NT2/D1 (cell line): ENCODE data around the gene ISOC2.

Experiments used
- DNase-seq: peaks from one replicate; pipeline ENCODE4 v3.0.0-alpha.2; 2011; ENCODE audit warnings: low read depth, low spot score
- H3K27me3 ChIP-seq: 2 replicates; pipeline ENCODE4 v1.6.0; 2011; ENCODE audit warnings: mild to moderate bottlenecking; ENCODE audit not compliant: insufficient read length, insufficient read depth
- H3K36me3 ChIP-seq: 2 replicates; pipeline ENCODE4 v1.6.1; 2011; ENCODE audit warnings: mild to moderate bottlenecking, low read length, mixed read lengths; ENCODE audit not compliant: insufficient read depth, insufficient read length
- H3K4me1 ChIP-seq: 2 replicates; pipeline ENCODE4 v1.5.1; 2011; ENCODE audit not compliant: insufficient read depth, insufficient read length
- H3K4me3 ChIP-seq: 2 replicates; pipeline ENCODE4 v1.5.1; 2011; ENCODE audit warnings: low read depth; ENCODE audit not compliant: insufficient read length
- H3K9ac ChIP-seq: 2 replicates; pipeline ENCODE4 v1.6.0; 2011; ENCODE audit warnings: low read depth; ENCODE audit not compliant: insufficient read length
- H3K9me3 ChIP-seq: 2 replicates; pipeline ENCODE4 v1.5.1; 2011; ENCODE audit warnings: mild to moderate bottlenecking, low read length; ENCODE audit not compliant: insufficient read depth
- SUZ12 ChIP-seq: IDR thresholded peaks from 2 replicates; pipeline ENCODE4 v1.6.1; 2011; ENCODE audit not compliant: insufficient read length, insufficient read depth; ENCODE audit errors: extremely low read depth
- YY1 ChIP-seq: IDR thresholded peaks from 2 replicates; pipeline ENCODE4 v1.6.1; 2011; ENCODE audit not compliant: insufficient read length, insufficient read depth
- ZNF274 ChIP-seq: IDR thresholded peaks from 2 replicates; pipeline ENCODE4 v1.6.1; 2011; ENCODE audit warnings: mild to moderate bottlenecking, low read depth, low read length

ISOC2 gene

GRCh38 chr19:55485439-55486011 is 24.1 kb upstream of the ISOC2 start:
- TF ChIP-seq SUZ12 (no peak), ZNF274 (no peak), YY1 (no peak)
- H3K36me3 ChIP-seq, result peaks cover 13% of the 10 kb centered on the region
- H3K9ac ChIP-seq, result peak overlapping the region; percentile 82
- H3K9me3 ChIP-seq, result no peaks in the 10 kb centered on the region
- peak overlapping the region; percentile 64 for H3K4me3 ChIP-seq
- H3K27me3 ChIP-seq, result no peaks in the 10 kb centered on the region
- DNase-seq, result no peak
- peaks cover 14% of the 10 kb centered on the region for H3K4me1 ChIP-seq

GRCh38 chr19:55484593-55485438 is 23.4 kb upstream of the ISOC2 start, which contains the start of gene NAT14:
Gene NAT14 (plus strand): TSS chr19:55485188. CDS start chr19:55485709, 521 bp downstream.
- Histone ChIP-seq H3K36me3 (peaks cover 13% of the 10 kb centered on the region), H3K4me3 (peak within 1 kb of the TSS; percentile 64), H3K9ac (peak within 1 kb of the TSS; percentile 82), H3K27me3 (no peaks in the 10 kb centered on the region), H3K4me1 (peaks cover 14% of the 10 kb centered on the region), H3K9me3 (no peaks in the 10 kb centered on the region)
- peak; percentile 66 for DNase-seq
- TF ChIP-seq ZNF274 (no peak), YY1 (no peak), SUZ12 (no peak)

GRCh38 chr19:55483706-55484592 is 22.5 kb upstream of the ISOC2 start:
- no peaks in the 10 kb centered on the region for H3K9me3 ChIP-seq
- no peak overlapping the region for H3K9ac ChIP-seq
- peaks cover 13% of the 10 kb centered on the region for H3K36me3 ChIP-seq
- no peak for TF ChIP-seq YY1
- TF ChIP-seq SUZ12, result no peak
- TF ChIP-seq ZNF274, result no peak
- H3K4me1 ChIP-seq, result peaks cover 14% of the 10 kb centered on the region
- H3K27me3 ChIP-seq, result no peaks in the 10 kb centered on the region
- H3K4me3 ChIP-seq, result peak overlapping the region; percentile 64
- DNase-seq, result no peak

- Histone ChIP-seq H3K27me3 (no peaks in the 10 kb centered on the region), H3K9me3 (no peaks in the 10 kb centered on the region), H3K4me1 (peaks cover 13% of the 10 kb centered on the region), H3K4me3 (no peak overlapping the region), H3K9ac (no peak overlapping the region), H3K36me3 (peaks cover 13% of the 10 kb centered on the region)
- DNase-seq, result no peak
- TF ChIP-seq YY1, result no peak
- TF ChIP-seq SUZ12, result no peak
- no peak for TF ChIP-seq ZNF274
Measured at GRCh38 chr19:55482967-55483705, 21.7 kb upstream of the ISOC2 start.

- Histone ChIP-seq H3K4me3 (no peak overlapping the region), H3K36me3 (peaks cover 13% of the 10 kb centered on the region), H3K4me1 (peaks cover 13% of the 10 kb centered on the region), H3K27me3 (no peaks in the 10 kb centered on the region), H3K9ac (no peak overlapping the region), H3K9me3 (no peaks in the 10 kb centered on the region)
- TF ChIP-seq YY1, result no peak
- no peak for TF ChIP-seq ZNF274
- TF ChIP-seq SUZ12, result no peak
- no peak for DNase-seq
Measured at GRCh38 chr19:55482156-55482961, 20.9 kb upstream of the ISOC2 start.

- Histone ChIP-seq H3K9ac (no peak overlapping the region), H3K9me3 (no peaks in the 10 kb centered on the region), H3K4me1 (peaks cover 12% of the 10 kb centered on the region), H3K4me3 (no peak overlapping the region), H3K27me3 (no peaks in the 10 kb centered on the region), H3K36me3 (peaks cover 13% of the 10 kb centered on the region)
- no peak for DNase-seq
- TF ChIP-seq ZNF274 (no peak), SUZ12 (no peak), YY1 (no peak)
Measured at GRCh38 chr19:55481794-55482155, 20.3 kb upstream of the ISOC2 start.
